Neural cell (in vitro differentiated cells): ENCODE measurements around the gene RYR3. TPM values are rescaled to one million over a fixed set of nuclear protein-coding genes. Genes with fewer than 3 reads are reported as not detected.

ENCODE experiments used
- H2AFZ ChIP-seq: fragments of 200-600, 300-800 bp; sonication (generic), shearing (Covaris generic); 2 replicates; pipeline ENCODE4 v1.6.0; 2014; ENCODE audit warnings: low read depth, mild to moderate bottlenecking, antibody characterized with exemption, low read length, moderate library complexity
- H3F3A ChIP-seq: fragments of 200-600 bp; shearing (Covaris generic); 2 replicates; pipeline ENCODE4 v1.6.1; 2016; ENCODE audit warnings: mild to moderate bottlenecking, moderate library complexity, mixed read lengths, antibody characterized with exemption, low read length; ENCODE audit not compliant: insufficient read depth, poor library complexity, severe bottlenecking
- H3K27ac ChIP-seq: fragments of 200-600, 300-800 bp; sonication (generic), shearing (Covaris generic); 2 replicates; pipeline ENCODE4 v1.5.1; 2014; ENCODE audit warnings: mild to moderate bottlenecking, low read length, moderate library complexity
- H3K27me3 ChIP-seq: fragments of 300-800, 200-600 bp; sonication (generic), shearing (Covaris generic); 2 replicates; pipeline ENCODE4 v1.6.0; 2014; ENCODE audit warnings: mild to moderate bottlenecking, low read depth, low read length, moderate library complexity; ENCODE audit not compliant: insufficient read depth
- H3K36me3 ChIP-seq: fragments of 300-800, 200-600 bp; sonication (generic), shearing (Covaris generic); 2 replicates; pipeline ENCODE4 v1.5.1; 2014; ENCODE audit warnings: mild to moderate bottlenecking, antibody characterized with exemption, low read length, moderate library complexity; ENCODE audit not compliant: insufficient read depth
- H3K4me2 ChIP-seq: fragments of 300-800, 200-600 bp; sonication (generic), shearing (Covaris generic); 2 replicates; pipeline ENCODE4 v1.6.0; 2014; ENCODE audit warnings: mild to moderate bottlenecking, low read length
- H3K4me3 ChIP-seq: fragments of 300-800, 200-600 bp; sonication (generic), shearing (Covaris generic); 2 replicates; pipeline ENCODE4 v1.5.1; 2014; ENCODE audit warnings: mild to moderate bottlenecking, low read length, moderate library complexity
- H3K79me2 ChIP-seq: fragments of 200-600 bp; shearing (Covaris generic); replicated peaks from 2 replicates; pipeline ENCODE4 v1.6.0; 2014; ENCODE audit warnings: mild to moderate bottlenecking, low read length, moderate library complexity; ENCODE audit not compliant: insufficient read depth
- H3K9ac ChIP-seq: fragments of 300-800, 200-600 bp; sonication (generic), shearing (Covaris generic); 2 replicates; pipeline ENCODE4 v1.6.1; 2016; ENCODE audit warnings: mild to moderate bottlenecking, low read length, mixed read lengths
- H3K9me2 ChIP-seq: fragments of 200-600 bp; shearing (Covaris generic); 2 replicates; pipeline ENCODE4 v1.6.1; 2016; ENCODE audit warnings: mild to moderate bottlenecking, low read length, mixed read lengths; ENCODE audit not compliant: insufficient read depth
- H3K9me3 ChIP-seq: fragments of 200-600, 300-800 bp; sonication (generic), shearing (Covaris generic); 2 replicates; pipeline ENCODE4 v1.6.1; 2016; ENCODE audit warnings: mild to moderate bottlenecking, mixed run types, low read length, moderate library complexity, mixed read lengths
- H4K20me1 ChIP-seq: fragments of 200-600 bp; shearing (Covaris generic); 2 replicates; pipeline ENCODE4 v1.6.1; 2016; ENCODE audit warnings: mild to moderate bottlenecking, mixed run types; ENCODE audit not compliant: insufficient read depth
- EP300 ChIP-seq: fragments of 450-650 bp; conservative IDR thresholded peaks from 2 replicates; pipeline ENCODE4 v1.6.1; 2014; ENCODE audit warnings: antibody characterized with exemption, mild to moderate bottlenecking, moderate library complexity; ENCODE audit not compliant: poor library complexity, severe bottlenecking
- EZH2 ChIP-seq: fragments of 200-600, 300-800 bp; shearing (Covaris generic), sonication (generic); IDR thresholded peaks from 2 replicates; pipeline ENCODE4 v1.6.1; 2014; ENCODE audit warnings: antibody characterized with exemption, low read length, borderline replicate concordance, mild to moderate bottlenecking; ENCODE audit not compliant: insufficient read depth, poor library complexity, severe bottlenecking
- MXI1 ChIP-seq: fragments of 450-650 bp; conservative IDR thresholded peaks from 2 replicates; pipeline ENCODE4 v1.6.1; 2014; ENCODE audit warnings: antibody characterized with exemption, mild to moderate bottlenecking; ENCODE audit not compliant: poor library complexity, severe bottlenecking
- POLR2AphosphoS5 ChIP-seq: IDR thresholded peaks from 2 replicates; pipeline ENCODE4 v1.6.1; 2012
- RAD21 ChIP-seq: fragments of 450-650 bp; conservative IDR thresholded peaks from 2 replicates; pipeline ENCODE4 v1.6.1; 2014; ENCODE audit warnings: antibody characterized with exemption, mild to moderate bottlenecking, moderate library complexity
- REST ChIP-seq: IDR thresholded peaks from 2 replicates; pipeline ENCODE4 v1.6.1; 2012; ENCODE audit warnings: borderline replicate concordance
- SMC3 ChIP-seq: fragments of 450-650 bp; conservative IDR thresholded peaks from 2 replicates; pipeline ENCODE4 v1.6.1; 2014; ENCODE audit warnings: antibody characterized with exemption, mild to moderate bottlenecking, moderate library complexity; ENCODE audit not compliant: poor library complexity
- TAF1 ChIP-seq: IDR thresholded peaks from 2 replicates; pipeline ENCODE4 v1.6.1; 2012; ENCODE audit warnings: low read depth
- polyA plus RNA-seq: library from polyadenylated mRNA; depleted of rRNA; stranded (reverse); fragments of >200 nt; gene quantifications from 2 replicates; pipeline ENCODE4 v1.2.3, GENCODE V29; 2014
- TF ChIP-seq, protein P1 (sequence below): fragments of 450-650 bp; IDR thresholded peaks from 2 replicates; pipeline ENCODE4 v1.5.1; 2014; ENCODE audit warnings: antibody characterized with exemption, mild to moderate bottlenecking, moderate library complexity; ENCODE audit not compliant: poor library complexity, severe bottlenecking

The RYR3 gene
- polyA plus RNA-seq, 1 donor from 2014 or later, result 12.6 TPM

- Histone ChIP-seq H3K4me2 (no peak overlapping the region), H3K4me3 (no peak overlapping the region), H3K36me3 (no peaks in the 10 kb centered on the region), H3K9me2 (no peaks in the 10 kb centered on the region), H2AFZ (no peak overlapping the region), H3K9me3 (no peaks in the 10 kb centered on the region), H3K27ac (no peak overlapping the region), H3K27me3 (no peaks in the 10 kb centered on the region), H3F3A (no peaks in the 10 kb centered on the region), H4K20me1 (no peaks in the 10 kb centered on the region), H3K79me2 (no peaks in the 10 kb centered on the region), H3K9ac (no peak overlapping the region)
- TF ChIP-seq SMC3, result no peak
- TF ChIP-seq TAF1, result no peak
- TF ChIP-seq, protein P1, sequence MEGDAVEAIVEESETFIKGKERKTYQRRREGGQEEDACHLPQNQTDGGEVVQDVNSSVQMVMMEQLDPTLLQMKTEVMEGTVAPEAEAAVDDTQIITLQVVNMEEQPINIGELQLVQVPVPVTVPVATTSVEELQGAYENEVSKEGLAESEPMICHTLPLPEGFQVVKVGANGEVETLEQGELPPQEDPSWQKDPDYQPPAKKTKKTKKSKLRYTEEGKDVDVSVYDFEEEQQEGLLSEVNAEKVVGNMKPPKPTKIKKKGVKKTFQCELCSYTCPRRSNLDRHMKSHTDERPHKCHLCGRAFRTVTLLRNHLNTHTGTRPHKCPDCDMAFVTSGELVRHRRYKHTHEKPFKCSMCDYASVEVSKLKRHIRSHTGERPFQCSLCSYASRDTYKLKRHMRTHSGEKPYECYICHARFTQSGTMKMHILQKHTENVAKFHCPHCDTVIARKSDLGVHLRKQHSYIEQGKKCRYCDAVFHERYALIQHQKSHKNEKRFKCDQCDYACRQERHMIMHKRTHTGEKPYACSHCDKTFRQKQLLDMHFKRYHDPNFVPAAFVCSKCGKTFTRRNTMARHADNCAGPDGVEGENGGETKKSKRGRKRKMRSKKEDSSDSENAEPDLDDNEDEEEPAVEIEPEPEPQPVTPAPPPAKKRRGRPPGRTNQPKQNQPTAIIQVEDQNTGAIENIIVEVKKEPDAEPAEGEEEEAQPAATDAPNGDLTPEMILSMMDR, result no peak
- no peak for TF ChIP-seq POLR2AphosphoS5
- TF ChIP-seq RAD21, result no peak
- no peak for TF ChIP-seq EZH2
- TF ChIP-seq MXI1, result no peak
Observed at GRCh38 chr15:33402600-33402999, 91.8 kb downstream of the RYR3 start.

GRCh38 chr15:33405096-33405495 is 94.3 kb downstream of the RYR3 start:
- no peak overlapping the region for H3K9ac ChIP-seq
- H3F3A ChIP-seq, result no peaks in the 10 kb centered on the region
- H3K4me2 ChIP-seq, result no peak overlapping the region
- no peak overlapping the region for H3K27ac ChIP-seq
- no peaks in the 10 kb centered on the region for H3K9me2 ChIP-seq
- no peak overlapping the region for H2AFZ ChIP-seq
- H3K36me3 ChIP-seq, result no peaks in the 10 kb centered on the region
- TF ChIP-seq EZH2 (no peak), RAD21 (no peak), EP300 (no peak), REST (no peak), TAF1 (no peak), SMC3 (no peak), MXI1 (no peak), POLR2AphosphoS5 (no peak)
- TF ChIP-seq, protein P1, result no peak
- H3K4me3 ChIP-seq, result no peak overlapping the region
- H4K20me1 ChIP-seq, result no peaks in the 10 kb centered on the region
- no peaks in the 10 kb centered on the region for H3K27me3 ChIP-seq
- H3K9me3 ChIP-seq, result no peaks in the 10 kb centered on the region
- no peaks in the 10 kb centered on the region for H3K79me2 ChIP-seq
